ENCODE measurements around the gene TMOD1. TPM values are rescaled to one million over a fixed set of nuclear protein-coding genes. Genes with fewer than 3 reads are reported as not detected.

TMOD1 gene
- total and polyA plus RNA-seq, 9 of the 15 experiments (the other 6 are each of a cell fraction or from before 2014, with no cell fraction given): 7.1 to 41.2 (median 14.2) TPM

- WGBS (ENCODE audit: insufficient coverage, low coverage, missing lambda C conversion rate): 92% methylated on average over 11 of the region's 11 CpGs
- POLR2A ChIA-PET: interaction anchor here (0.7 to 4.7 kb wide), 7 partner anchors 8 to 766 kb away, joined by 3 to 29 read pairs (median 5); no protein-coding TSS in a partner anchor
- peaks cover 59% of the 10 kb centered on the region for H4K20me1 ChIP-seq (replicated peaks; ENCODE audit: control insufficient read depth, insufficient read depth, low read length)
- intact Hi-C loops (cut with micrococcal nuclease) (no loop called here), in situ Hi-C loops (cut with MboI) (no loop called here)
- no peaks in the 10 kb centered on the region for H3K27me3 ChIP-seq (ENCODE audit: control insufficient read depth in 2 of 2, insufficient read depth in 2 of 2, low read length in 2 of 2)
- no peak for TF ChIP-seq RBM34 (IDR thresholded peaks at IDR 0.05; ENCODE audit: borderline replicate concordance, insufficient read depth, low read length)
- no peak for TF ChIP-seq CREB1 (IDR thresholded peaks at IDR 0.05)
- TF ChIP-seq CREB1 (CRISPR knock-in tag; IDR thresholded peaks at IDR 0.05): no peak
- no peak for TF ChIP-seq TAF15 (IDR thresholded peaks at IDR 0.05; ENCODE audit: low read depth, low read length)
- TF ChIP-seq HMGXB4 (CRISPR knock-in tag; IDR thresholded peaks at IDR 0.05): no peak
- no peak for TF ChIP-seq ZNF717 (CRISPR knock-in tag; IDR thresholded peaks at IDR 0.05)
- TF ChIP-seq STAT5B (CRISPR knock-in tag; IDR thresholded peaks at IDR 0.05): no peak
- no peak for TF ChIP-seq CEBPG (CRISPR knock-in tag; IDR thresholded peaks at IDR 0.05)
- TF ChIP-seq CEBPG (tag; conservative IDR thresholded peaks at IDR 0.05 in 1 of 2, IDR thresholded peaks at IDR 0.05 in 1 of 2): no peak
- TF ChIP-seq KLF13 (tag; IDR thresholded peaks at IDR 0.05; ENCODE audit: borderline replicate concordance, low read depth): no peak
- TF ChIP-seq SNIP1 (IDR thresholded peaks at IDR 0.05; ENCODE audit: low read depth): no peak
- TF ChIP-seq EGR1 (conservative IDR thresholded peaks at IDR 0.05): no peak
- no peak overlapping the region for H2AFZ ChIP-seq (ENCODE audit: low read depth, low read length)
- no TSS peak for BruUV-seq (replicated peaks)
- H3K9me3 ChIP-seq (replicated peaks; ENCODE audit: control insufficient read depth, insufficient read depth, low read depth, low read length): no peaks in the 10 kb centered on the region
- H3K79me2 ChIP-seq (ENCODE audit: control insufficient read depth, insufficient read depth, low read length): peaks cover 83% of the 10 kb centered on the region
- DNase-seq (ENCODE audit: extremely low read depth in 1 of 4, low spot score in 3 of 4): no peak
- no peak overlapping the region for H3K4me2 ChIP-seq (ENCODE audit: insufficient read depth, low read length)
- no peak for ATAC-seq
- H3K9me1 ChIP-seq (ENCODE audit: control insufficient read depth, insufficient read depth, low read length): peaks cover 12% of the 10 kb centered on the region
- no peak overlapping the region for H3K27ac ChIP-seq (ENCODE audit: extremely low read depth, low read depth, low read length)
- CTCF ChIA-PET (ENCODE audit: low intra/inter-chr PET ratio): no interaction called here
- H3K36me3 ChIP-seq (ENCODE audit: control insufficient read depth, insufficient read depth, low read length): peaks cover 28% of the 10 kb centered on the region; the same call in 2 of the 3 replicates
- no peak overlapping the region for H3K4me3 ChIP-seq
- H3K4me1 ChIP-seq (replicated peaks in 1 of 2; ENCODE audit: control insufficient read depth in 2 of 2, insufficient read depth in 2 of 2, low read length in 2 of 2): peaks cover 16 to 32% of the 10 kb centered on the region in 2 experiments
- H3K9ac ChIP-seq (ENCODE audit: insufficient read depth in 1 of 2, low read depth in 2 of 2, low read length in 2 of 2): peak overlapping the region in 1 of 2 experiments; percentile 38; a peak in 1 of 4 replicates
- no peak for FAIRE-seq
These were observed 18.0 kb downstream of the TMOD1 start for GRCh38 chr9:97519441-97519970.

Data from K562 (cell line).